Measurements from ENCODE around the gene NECTIN4.
"Not testable (repeated sequence)": the region's sequence is repeated elsewhere in the genome, so short reads cannot be mapped to it uniquely, and the experiment has no call there.

Gene NECTIN4

DNA sequence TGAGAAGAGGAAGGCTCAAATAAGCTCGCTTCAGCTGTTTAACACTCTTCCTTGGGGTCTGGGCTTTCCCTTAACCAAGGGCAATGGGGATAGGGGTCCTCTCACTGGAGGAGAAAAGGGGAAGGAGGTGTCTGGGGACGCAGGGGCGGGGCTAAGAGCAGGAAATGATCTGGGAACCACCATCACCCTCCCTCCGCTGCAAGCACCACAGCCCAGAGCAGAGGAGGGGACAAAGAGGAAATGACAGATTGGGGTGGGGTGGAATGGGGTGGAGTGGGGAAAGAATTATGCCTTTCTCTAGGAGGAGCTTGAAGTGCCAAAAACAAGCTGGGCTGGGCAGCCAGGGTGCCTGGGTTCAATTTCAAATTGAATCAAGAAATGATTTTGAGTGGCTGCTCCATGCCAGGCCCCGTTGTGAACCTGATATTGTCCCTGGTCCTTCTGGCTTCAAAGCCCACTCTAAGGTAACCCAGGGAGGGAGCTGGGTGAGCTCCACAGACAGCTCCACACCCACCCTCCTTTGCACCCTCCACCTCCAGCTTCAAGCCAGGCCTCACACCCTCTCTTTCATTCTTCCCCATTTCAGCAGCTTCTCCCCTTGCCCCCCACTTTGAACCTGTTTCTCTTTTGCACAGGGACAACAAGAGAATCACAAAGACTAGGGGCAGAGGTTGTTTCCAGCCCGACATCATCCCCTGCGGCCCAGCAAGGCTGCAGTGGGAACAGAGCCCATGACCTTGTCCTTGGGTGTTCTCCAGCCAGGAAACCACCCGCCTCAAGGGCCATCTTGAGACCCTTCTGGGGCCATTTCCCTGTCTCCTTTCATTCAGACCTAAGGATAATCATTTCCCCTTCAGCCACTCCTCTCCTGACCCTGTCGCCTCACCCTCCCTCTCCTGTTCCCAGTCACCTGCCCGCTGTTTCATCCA, 20.8 kb downstream of the NECTIN4 start:
- Histone ChIP-seq H3K4me3 (ENCODE audit: low read length) (no peak overlapping the region), H3K9me3 (ENCODE audit: control insufficient read depth, low read length) (no peaks in the 10 kb centered on the region), H3K36me3 (ENCODE audit: control insufficient read depth, insufficient read depth, low read length, severe bottlenecking) (no peaks in the 10 kb centered on the region), H3K27me3 (replicated peaks; ENCODE audit: control insufficient read depth, insufficient read depth, low read length) (peaks cover 5% of the 10 kb centered on the region), H3K9ac (ENCODE audit: low read length) (no peak overlapping the region), H3K4me1 (ENCODE audit: control insufficient read depth, insufficient read depth, low read length) (no peaks in the 10 kb centered on the region)
- DNase-seq (ENCODE audit: low read depth): no peak

DNA sequence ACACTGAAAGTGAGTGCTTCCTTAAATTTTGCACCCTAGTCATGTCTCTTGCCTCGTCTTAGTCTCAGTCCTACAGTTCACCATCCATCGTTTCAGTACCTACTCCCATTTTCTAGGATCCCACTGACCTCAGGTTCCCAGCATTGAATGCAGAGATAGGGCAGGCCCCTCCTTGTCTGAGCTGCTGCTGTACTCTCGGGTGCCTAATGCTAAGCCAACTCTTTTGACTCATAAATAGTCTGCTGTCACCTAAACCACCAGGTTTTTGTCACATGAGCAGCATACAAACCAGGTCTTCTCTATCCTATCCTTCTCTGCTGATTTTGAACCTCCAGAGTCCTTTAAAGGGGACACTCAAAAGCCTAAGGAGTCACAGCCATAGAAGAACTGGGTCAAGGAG, 22.7 kb downstream of the NECTIN4 start:
- no peak overlapping the region for H3K4me3 ChIP-seq (ENCODE audit: low read length)
- no peak for DNase-seq (ENCODE audit: low read depth)
- H3K36me3 ChIP-seq (ENCODE audit: control insufficient read depth, insufficient read depth, low read length, severe bottlenecking): no peaks in the 10 kb centered on the region
- H3K9me3 ChIP-seq (ENCODE audit: control insufficient read depth, low read length): no peaks in the 10 kb centered on the region
- H3K9ac ChIP-seq (ENCODE audit: low read length): no peak overlapping the region
- no peaks in the 10 kb centered on the region for H3K4me1 ChIP-seq (ENCODE audit: control insufficient read depth, insufficient read depth, low read length)
- H3K27me3 ChIP-seq (replicated peaks; ENCODE audit: control insufficient read depth, insufficient read depth, low read length): peaks cover 5% of the 10 kb centered on the region

DNA sequence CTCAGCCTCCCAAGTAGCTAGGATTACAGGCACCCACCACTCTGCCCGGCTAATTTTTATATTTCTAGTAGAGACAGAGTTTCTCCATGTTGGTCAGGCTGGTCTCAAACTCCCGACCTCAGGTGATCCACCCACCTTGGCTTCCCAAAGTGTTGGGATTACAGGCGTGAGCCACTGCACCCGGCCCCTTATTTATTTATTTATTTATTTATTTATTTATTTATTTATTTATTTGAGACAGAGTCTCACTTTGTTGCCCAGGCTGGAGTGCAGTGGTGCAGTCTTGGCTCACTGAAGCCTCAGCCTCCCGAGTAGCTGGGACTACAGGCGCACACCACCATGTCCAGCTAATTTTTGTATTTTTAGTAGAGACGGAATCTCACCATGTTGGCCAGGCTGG, 23.7 kb downstream of the NECTIN4 start:
- not testable (repeated sequence) for H3K27me3 ChIP-seq (replicated peaks; ENCODE audit: control insufficient read depth, insufficient read depth, low read length); H3K9me3 ChIP-seq (ENCODE audit: control insufficient read depth, low read length); H3K9ac ChIP-seq (ENCODE audit: low read length); H3K36me3 ChIP-seq (ENCODE audit: control insufficient read depth, insufficient read depth, low read length, severe bottlenecking); H3K4me3 ChIP-seq (ENCODE audit: low read length); DNase-seq (ENCODE audit: low read depth); H3K4me1 ChIP-seq (ENCODE audit: control insufficient read depth, insufficient read depth, low read length)

DNA sequence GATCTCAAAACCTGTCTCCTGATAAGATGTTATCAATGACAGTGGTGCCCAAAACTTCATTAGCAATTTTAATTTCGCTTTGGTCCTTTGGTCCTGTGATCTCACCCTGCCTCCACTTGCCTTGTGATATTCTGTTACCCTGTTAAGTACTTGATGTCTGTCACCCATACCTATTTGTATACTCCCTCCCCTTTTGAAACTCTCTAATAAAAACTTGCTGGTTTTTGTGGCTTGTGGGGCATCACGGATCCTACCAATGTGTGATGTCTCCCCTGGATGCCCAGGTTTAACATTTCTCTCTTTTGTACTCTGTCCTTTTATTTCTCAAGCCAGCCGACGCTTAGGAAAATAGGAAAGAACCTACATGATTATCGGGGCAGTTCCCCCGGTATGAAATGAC, 25.4 kb downstream of the NECTIN4 start:
- not testable (repeated sequence) for H3K9me3 ChIP-seq (ENCODE audit: control insufficient read depth, low read length); H3K9ac ChIP-seq (ENCODE audit: low read length); DNase-seq (ENCODE audit: low read depth); H3K27me3 ChIP-seq (replicated peaks; ENCODE audit: control insufficient read depth, insufficient read depth, low read length); H3K4me1 ChIP-seq (ENCODE audit: control insufficient read depth, insufficient read depth, low read length); H3K36me3 ChIP-seq (ENCODE audit: control insufficient read depth, insufficient read depth, low read length, severe bottlenecking); H3K4me3 ChIP-seq (ENCODE audit: low read length)

DNA sequence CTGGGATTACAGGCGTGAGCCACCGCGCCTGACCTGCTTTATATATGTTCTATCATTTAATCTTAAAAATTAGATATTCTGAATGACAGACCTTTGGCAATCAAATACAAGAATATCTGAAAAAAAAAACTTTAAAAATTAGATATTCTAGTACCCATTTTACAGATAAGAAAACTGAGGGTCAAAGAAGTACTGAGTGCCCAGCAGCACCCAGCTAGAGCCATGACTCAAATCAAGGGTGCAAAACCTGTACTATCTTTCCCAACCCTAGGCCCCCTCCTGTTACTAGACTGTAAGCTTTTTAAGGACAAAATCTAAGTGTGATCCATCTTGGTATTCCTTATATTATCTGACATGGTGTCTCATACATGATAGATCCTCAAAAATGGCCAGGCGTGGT, 27.9 kb downstream of the NECTIN4 start:
- Histone ChIP-seq H3K4me3 (ENCODE audit: low read length) (no peak overlapping the region), H3K9me3 (ENCODE audit: control insufficient read depth, low read length) (no peaks in the 10 kb centered on the region), H3K9ac (ENCODE audit: low read length) (no peak overlapping the region), H3K4me1 (ENCODE audit: control insufficient read depth, insufficient read depth, low read length) (no peaks in the 10 kb centered on the region), H3K36me3 (ENCODE audit: control insufficient read depth, insufficient read depth, low read length, severe bottlenecking) (no peaks in the 10 kb centered on the region), H3K27me3 (replicated peaks; ENCODE audit: control insufficient read depth, insufficient read depth, low read length) (peaks cover 7% of the 10 kb centered on the region)
- no peak for DNase-seq (ENCODE audit: low read depth)

DNA sequence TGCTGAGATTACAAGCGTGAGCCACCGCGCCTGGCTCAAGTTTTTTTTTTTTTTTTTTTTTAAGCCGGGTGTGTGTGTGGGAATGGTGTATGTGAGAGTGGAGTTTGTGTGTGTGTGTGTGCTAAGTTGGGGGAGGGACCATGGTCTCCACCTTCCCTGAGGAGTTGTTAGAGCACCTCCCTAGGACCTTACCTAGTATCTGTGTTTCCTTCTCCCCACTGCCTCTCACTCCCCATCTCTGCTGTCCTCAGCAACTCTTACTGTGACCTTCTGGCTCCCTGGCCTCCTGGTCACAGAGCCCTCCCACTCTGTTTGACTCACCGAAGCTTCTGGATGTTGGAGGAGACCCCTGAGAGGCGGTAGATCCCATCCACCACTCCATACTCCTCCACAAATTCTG, 30.1 kb downstream of the NECTIN4 start:
- no peak for DNase-seq (ENCODE audit: low read depth)
- H3K4me1 ChIP-seq (ENCODE audit: control insufficient read depth, insufficient read depth, low read length): no peaks in the 10 kb centered on the region
- no peak overlapping the region for H3K4me3 ChIP-seq (ENCODE audit: low read length)

DNA sequence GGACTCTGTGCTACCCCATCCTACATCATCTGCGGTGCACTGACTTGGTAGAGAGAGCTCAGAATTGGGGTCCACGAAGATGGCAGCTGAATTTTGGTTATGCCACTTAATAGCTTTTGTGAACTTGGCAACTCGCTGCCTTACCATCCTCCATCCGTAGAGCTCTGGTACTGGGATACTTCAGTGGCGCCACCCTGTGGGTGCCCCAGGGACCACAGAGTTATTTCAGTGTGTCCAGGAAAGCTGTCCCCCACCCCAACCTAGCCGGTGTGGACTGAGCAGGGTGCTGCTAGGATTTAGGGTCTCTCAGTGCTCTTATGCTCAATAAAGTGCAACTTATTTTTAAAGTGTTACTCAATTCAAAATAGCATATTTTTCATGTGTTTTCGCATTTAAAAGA, 34.6 kb downstream of the NECTIN4 start:
- DNase-seq (ENCODE audit: low read depth): no peak
- Histone ChIP-seq H3K4me3 (ENCODE audit: low read length) (no peak overlapping the region), H3K4me1 (ENCODE audit: control insufficient read depth, insufficient read depth, low read length) (no peaks in the 10 kb centered on the region), H3K9ac (ENCODE audit: low read length) (no peak overlapping the region), H3K9me3 (ENCODE audit: control insufficient read depth, low read length) (peaks cover 2% of the 10 kb centered on the region), H3K27me3 (replicated peaks; ENCODE audit: control insufficient read depth, insufficient read depth, low read length) (peaks cover 6% of the 10 kb centered on the region), H3K36me3 (ENCODE audit: control insufficient read depth, insufficient read depth, low read length, severe bottlenecking) (no peaks in the 10 kb centered on the region)

More for the DNA sequence above, 30.1 kb downstream of the NECTIN4 start:
- no peaks in the 10 kb centered on the region for H3K36me3 ChIP-seq (ENCODE audit: control insufficient read depth, insufficient read depth, low read length, severe bottlenecking)
- H3K9ac ChIP-seq (ENCODE audit: low read length): no peak overlapping the region
- no peaks in the 10 kb centered on the region for H3K9me3 ChIP-seq (ENCODE audit: control insufficient read depth, low read length)
- peaks cover 6% of the 10 kb centered on the region for H3K27me3 ChIP-seq (replicated peaks; ENCODE audit: control insufficient read depth, insufficient read depth, low read length)

DNA sequence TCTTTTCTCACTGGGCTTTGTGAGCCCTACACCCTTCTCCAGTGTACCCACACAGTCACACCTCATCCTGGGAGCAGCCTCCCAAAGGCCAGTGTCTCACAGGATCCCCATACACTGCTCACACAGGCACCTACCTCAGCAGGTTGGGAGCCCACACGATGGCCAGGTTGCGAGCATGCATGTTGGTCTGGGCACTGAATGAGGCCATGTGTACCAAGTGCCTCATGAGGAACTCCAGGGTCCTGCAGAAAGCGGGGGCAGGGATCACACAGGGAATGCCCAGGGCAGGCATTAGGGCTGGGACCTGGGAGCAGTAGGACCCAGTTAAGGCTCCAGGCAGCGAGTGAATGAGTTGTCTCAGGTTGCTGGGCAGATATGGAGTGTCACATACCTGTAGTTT, 35.1 kb downstream of the NECTIN4 start:
- peaks cover 7% of the 10 kb centered on the region for H3K9me3 ChIP-seq (ENCODE audit: control insufficient read depth, low read length)
- no peak overlapping the region for H3K4me3 ChIP-seq (ENCODE audit: low read length)
- peaks cover 3% of the 10 kb centered on the region for H3K27me3 ChIP-seq (replicated peaks; ENCODE audit: control insufficient read depth, insufficient read depth, low read length)
- no peaks in the 10 kb centered on the region for H3K36me3 ChIP-seq (ENCODE audit: control insufficient read depth, insufficient read depth, low read length, severe bottlenecking)
- DNase-seq (ENCODE audit: low read depth): no peak
- H3K9ac ChIP-seq (ENCODE audit: low read length): no peak overlapping the region
- no peaks in the 10 kb centered on the region for H3K4me1 ChIP-seq (ENCODE audit: control insufficient read depth, insufficient read depth, low read length)

DNA sequence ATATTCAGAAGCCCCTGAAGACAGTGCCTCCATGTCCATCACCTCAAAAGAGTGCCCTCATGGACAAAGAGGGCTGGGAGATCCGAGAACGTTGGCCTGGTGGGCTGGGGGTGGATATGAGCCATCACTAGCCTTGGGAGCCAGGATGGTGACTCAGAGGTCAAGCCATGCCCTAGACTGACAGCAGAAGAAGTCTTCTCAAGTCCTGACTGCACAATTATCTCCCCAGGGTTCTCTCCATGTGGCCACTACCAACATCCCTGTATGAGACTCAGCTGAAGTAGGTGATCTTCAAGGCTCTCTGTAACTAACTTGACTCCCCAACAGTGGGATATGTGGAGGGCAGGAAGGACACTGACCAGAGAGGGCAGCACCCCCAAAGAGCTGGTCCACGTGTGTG, 36.5 kb downstream of the NECTIN4 start:
- Histone ChIP-seq H3K9ac (ENCODE audit: low read length) (no peak overlapping the region), H3K36me3 (ENCODE audit: control insufficient read depth, insufficient read depth, low read length, severe bottlenecking) (no peaks in the 10 kb centered on the region), H3K27me3 (replicated peaks; ENCODE audit: control insufficient read depth, insufficient read depth, low read length) (peaks cover 2% of the 10 kb centered on the region), H3K4me3 (ENCODE audit: low read length) (no peak overlapping the region), H3K4me1 (ENCODE audit: control insufficient read depth, insufficient read depth, low read length) (no peaks in the 10 kb centered on the region), H3K9me3 (ENCODE audit: control insufficient read depth, low read length) (peaks cover 18% of the 10 kb centered on the region)
- DNase-seq (ENCODE audit: low read depth): no peak

DNA sequence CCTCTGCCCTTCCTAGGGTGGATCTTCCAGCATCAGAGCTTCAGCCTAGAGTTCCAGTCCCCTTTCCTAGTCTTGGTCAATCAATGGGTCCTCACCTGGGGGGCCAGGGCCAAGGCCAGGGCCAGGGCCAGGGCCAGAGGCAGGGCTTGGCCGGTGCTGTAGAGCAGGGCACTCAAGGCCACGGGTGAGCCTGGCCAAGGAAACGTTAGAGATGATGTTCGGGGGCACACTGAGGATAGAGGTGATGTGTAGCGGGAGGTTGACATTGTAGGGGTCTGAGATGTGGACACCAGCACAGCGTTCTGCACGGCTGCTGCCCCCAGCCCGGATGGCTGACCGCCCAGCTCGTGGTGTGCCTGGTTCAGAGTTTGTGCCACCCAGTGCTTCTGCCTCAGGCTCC, 38.1 kb downstream of the NECTIN4 start:
- peaks cover 5% of the 10 kb centered on the region for H3K4me1 ChIP-seq (ENCODE audit: control insufficient read depth, insufficient read depth, low read length)
- no peak for DNase-seq (ENCODE audit: low read depth)
- no peak overlapping the region for H3K4me3 ChIP-seq (ENCODE audit: low read length)
- no peak overlapping the region for H3K9ac ChIP-seq (ENCODE audit: low read length)
- H3K27me3 ChIP-seq (replicated peaks; ENCODE audit: control insufficient read depth, insufficient read depth, low read length): peaks cover 2% of the 10 kb centered on the region
- no peaks in the 10 kb centered on the region for H3K36me3 ChIP-seq (ENCODE audit: control insufficient read depth, insufficient read depth, low read length, severe bottlenecking)
- peaks cover 18% of the 10 kb centered on the region for H3K9me3 ChIP-seq (ENCODE audit: control insufficient read depth, low read length)

DNA sequence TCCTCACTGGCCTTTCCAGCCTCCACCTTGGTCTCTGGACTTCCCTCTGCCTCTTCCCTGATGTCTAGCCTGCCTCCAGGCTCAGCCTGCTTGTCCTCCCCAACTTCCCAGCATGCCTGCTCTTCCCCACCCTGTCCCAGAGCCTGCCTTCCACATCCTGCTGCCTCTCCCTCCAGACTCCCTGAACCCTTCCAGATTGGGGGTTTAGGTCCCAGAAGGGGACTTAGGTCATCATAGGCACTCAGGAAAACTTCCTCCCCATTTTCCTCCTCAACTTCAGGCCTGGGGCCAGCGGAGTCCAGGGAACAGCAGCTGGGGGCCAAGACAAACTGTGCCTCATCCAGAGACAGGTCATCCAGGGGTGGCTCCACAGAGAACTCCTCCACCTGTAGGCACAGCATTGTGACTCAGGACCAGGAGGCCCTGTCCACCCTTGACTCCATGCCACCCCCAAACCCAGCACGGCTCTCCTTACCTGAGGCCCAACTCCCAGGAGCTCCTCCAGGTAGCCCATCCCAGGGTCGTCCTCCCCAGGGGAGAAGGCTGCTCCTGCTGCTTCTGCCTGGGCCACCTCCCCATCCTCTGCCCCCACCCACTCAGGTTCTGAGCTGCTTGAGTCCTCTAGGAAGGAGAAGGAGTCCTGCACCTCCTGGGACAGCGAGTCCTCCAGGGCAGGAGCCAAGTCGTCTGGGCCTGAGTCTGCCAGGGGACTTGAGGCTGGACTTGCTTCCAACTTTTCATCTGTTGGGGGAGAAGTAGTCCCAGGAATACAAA, 40.2 kb downstream of the NECTIN4 start:
- H3K36me3 ChIP-seq (ENCODE audit: control insufficient read depth, insufficient read depth, low read length, severe bottlenecking): no peaks in the 10 kb centered on the region
- no peak overlapping the region for H3K4me3 ChIP-seq (ENCODE audit: low read length)
- peaks cover 18% of the 10 kb centered on the region for H3K9me3 ChIP-seq (ENCODE audit: control insufficient read depth, low read length)
- no peaks in the 10 kb centered on the region for H3K27me3 ChIP-seq (replicated peaks; ENCODE audit: control insufficient read depth, insufficient read depth, low read length)
- no peak overlapping the region for H3K9ac ChIP-seq (ENCODE audit: low read length)
- H3K4me1 ChIP-seq (ENCODE audit: control insufficient read depth, insufficient read depth, low read length): peaks cover 13% of the 10 kb centered on the region
- DNase-seq (ENCODE audit: low read depth): no peak
